Ishikawa (cell line): ENCODE results near the gene TEDDM1.

ENCODE experiments used
- CEBPB ChIP-seq: IDR thresholded peaks from 2 replicates; pipeline ENCODE4 v1.6.1; 2012
- CREB1 ChIP-seq: IDR thresholded peaks from 2 replicates; pipeline ENCODE4 v1.6.1; 2012; ENCODE audit warnings: low read depth
- EGR1 ChIP-seq: IDR thresholded peaks from 2 replicates; pipeline ENCODE4 v1.6.1; 2012
- EP300 ChIP-seq: IDR thresholded peaks from 2 replicates; pipeline ENCODE4 v1.6.1; 2012; ENCODE audit warnings: borderline replicate concordance
- FOXM1 ChIP-seq: IDR thresholded peaks from 2 replicates; pipeline ENCODE4 v1.6.1; 2012; ENCODE audit warnings: low read depth, borderline replicate concordance
- NFIC ChIP-seq: IDR thresholded peaks from 2 replicates; pipeline ENCODE4 v1.6.1; 2012
- RAD21 ChIP-seq: IDR thresholded peaks from 2 replicates; pipeline ENCODE4 v1.6.1; 2012; ENCODE audit warnings: low read depth
- REST ChIP-seq: IDR thresholded peaks from 2 replicates; pipeline ENCODE4 v1.6.1; 2012; ENCODE audit warnings: low read depth, mild to moderate bottlenecking
- TAF1 ChIP-seq: IDR thresholded peaks from 2 replicates; pipeline ENCODE4 v1.6.1; 2012; ENCODE audit warnings: low read depth, mild to moderate bottlenecking
- TCF12 ChIP-seq: IDR thresholded peaks from 2 replicates; pipeline ENCODE4 v1.6.1; 2012; ENCODE audit warnings: low read depth
- TEAD4 ChIP-seq: IDR thresholded peaks from 2 replicates; pipeline ENCODE4 v1.6.1; 2012
- YY1 ChIP-seq: IDR thresholded peaks from 2 replicates; pipeline ENCODE4 v1.6.1; 2012; ENCODE audit warnings: low read depth
- TF ChIP-seq, protein P1 (sequence below): IDR thresholded peaks from 2 replicates; pipeline ENCODE4 v1.6.1; 2012
- TF ChIP-seq, protein P2 (sequence below): IDR thresholded peaks from 2 replicates; pipeline ENCODE4 v1.6.1; 2012

DNA sequence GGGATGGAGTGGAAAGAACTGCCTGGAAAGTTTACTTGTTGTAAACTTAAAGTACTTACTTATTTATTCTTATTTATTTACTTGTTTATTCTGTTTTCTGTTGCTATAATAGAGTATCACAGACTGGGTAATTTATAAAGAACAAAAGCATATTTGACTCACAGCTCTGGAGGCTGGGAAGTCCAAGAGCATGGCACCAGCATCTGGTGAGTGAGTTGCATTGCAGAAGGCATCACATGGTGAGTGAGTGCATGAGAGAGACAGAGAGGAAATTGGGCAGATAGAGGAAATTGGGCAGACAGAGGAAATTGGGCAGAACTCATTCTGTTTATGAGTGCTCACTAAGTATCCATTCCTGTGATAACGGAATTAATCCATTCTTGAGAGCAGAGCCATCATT lies 37.9 kb upstream of the TEDDM1 start:
- TF ChIP-seq CEBPB (no peak), EP300 (no peak), CREB1 (no peak), REST (no peak), YY1 (no peak), TCF12 (no peak), RAD21 (no peak), FOXM1 (no peak), TAF1 (no peak), NFIC (no peak), TEAD4 (no peak), EGR1 (no peak)
- TF ChIP-seq, protein P1, sequence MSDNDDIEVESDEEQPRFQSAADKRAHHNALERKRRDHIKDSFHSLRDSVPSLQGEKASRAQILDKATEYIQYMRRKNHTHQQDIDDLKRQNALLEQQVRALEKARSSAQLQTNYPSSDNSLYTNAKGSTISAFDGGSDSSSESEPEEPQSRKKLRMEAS: no peak
- TF ChIP-seq, protein P2, sequence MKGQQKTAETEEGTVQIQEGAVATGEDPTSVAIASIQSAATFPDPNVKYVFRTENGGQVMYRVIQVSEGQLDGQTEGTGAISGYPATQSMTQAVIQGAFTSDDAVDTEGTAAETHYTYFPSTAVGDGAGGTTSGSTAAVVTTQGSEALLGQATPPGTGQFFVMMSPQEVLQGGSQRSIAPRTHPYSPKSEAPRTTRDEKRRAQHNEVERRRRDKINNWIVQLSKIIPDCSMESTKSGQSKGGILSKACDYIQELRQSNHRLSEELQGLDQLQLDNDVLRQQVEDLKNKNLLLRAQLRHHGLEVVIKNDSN: no peak
